Hepatocyte (in vitro differentiated cells): ENCODE results near the gene AREL1.

Experiments
- EZH2 ChIP-seq: fragments of 200-600 bp; sonication (generic); IDR thresholded peaks from 2 replicates; pipeline ENCODE4 v1.6.1; 2016; ENCODE audit warnings: antibody characterized with exemption, mild to moderate bottlenecking, borderline replicate concordance
- TF ChIP-seq, protein P1 (sequence below): fragments of 200-600 bp; sonication (generic); IDR thresholded peaks from 2 replicates; pipeline ENCODE4 v1.5.1; 2016; ENCODE audit warnings: antibody characterized with exemption, mild to moderate bottlenecking; ENCODE audit not compliant: poor library complexity

- TF ChIP-seq, protein P1, sequence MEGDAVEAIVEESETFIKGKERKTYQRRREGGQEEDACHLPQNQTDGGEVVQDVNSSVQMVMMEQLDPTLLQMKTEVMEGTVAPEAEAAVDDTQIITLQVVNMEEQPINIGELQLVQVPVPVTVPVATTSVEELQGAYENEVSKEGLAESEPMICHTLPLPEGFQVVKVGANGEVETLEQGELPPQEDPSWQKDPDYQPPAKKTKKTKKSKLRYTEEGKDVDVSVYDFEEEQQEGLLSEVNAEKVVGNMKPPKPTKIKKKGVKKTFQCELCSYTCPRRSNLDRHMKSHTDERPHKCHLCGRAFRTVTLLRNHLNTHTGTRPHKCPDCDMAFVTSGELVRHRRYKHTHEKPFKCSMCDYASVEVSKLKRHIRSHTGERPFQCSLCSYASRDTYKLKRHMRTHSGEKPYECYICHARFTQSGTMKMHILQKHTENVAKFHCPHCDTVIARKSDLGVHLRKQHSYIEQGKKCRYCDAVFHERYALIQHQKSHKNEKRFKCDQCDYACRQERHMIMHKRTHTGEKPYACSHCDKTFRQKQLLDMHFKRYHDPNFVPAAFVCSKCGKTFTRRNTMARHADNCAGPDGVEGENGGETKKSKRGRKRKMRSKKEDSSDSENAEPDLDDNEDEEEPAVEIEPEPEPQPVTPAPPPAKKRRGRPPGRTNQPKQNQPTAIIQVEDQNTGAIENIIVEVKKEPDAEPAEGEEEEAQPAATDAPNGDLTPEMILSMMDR, result no peak
- no peak for TF ChIP-seq EZH2
These were observed 61.8 kb downstream of the AREL1 start for GRCh38 chr14:74650927-74651686.
